GM10266 (cell line): Measurements from ENCODE around the gene KRTAP15-1.
A peak's percentile ranks its signal among the peaks of the same experiment; 100 is the strongest.

Experiments used
- DNase-seq: peaks from one replicate; pipeline ENCODE4 v3.0.0; 2012; ENCODE audit errors: extremely low spot score
- CTCF ChIP-seq: IDR thresholded peaks from 2 replicates; pipeline ENCODE4 v1.5.1; 2012; ENCODE audit warnings: mild to moderate bottlenecking, low read depth; ENCODE audit not compliant: control insufficient read depth, insufficient read depth; ENCODE audit errors: missing control alignments

KRTAP15-1 gene

GRCh38 chr21:30463713-30464112 lies 23.6 kb downstream of the KRTAP15-1 start:
- DNase-seq, result no peak
- peak; percentile 35 for TF ChIP-seq CTCF

GRCh38 chr21:30468900-30469714 lies 29.0 kb downstream of the KRTAP15-1 start:
- DNase-seq, result no peak
- no peak for TF ChIP-seq CTCF

- no peak for DNase-seq
- TF ChIP-seq CTCF, result no peak
Observed at GRCh38 chr21:30478004-30478403, 37.9 kb downstream of the KRTAP15-1 start.

- DNase-seq, result no peak
- TF ChIP-seq CTCF, result no peak
Observed at GRCh38 chr21:30479259-30479658, 39.2 kb downstream of the KRTAP15-1 start.

GRCh38 chr21:30480145-30480544 lies 40.1 kb downstream of the KRTAP15-1 start, which contains the start of gene KRTAP19-1:
KRTAP19-1 (minus strand) TSS chr21:30480367; CDS start chr21:30480317, 50 bp downstream.
- no peak for TF ChIP-seq CTCF
- no peak for DNase-seq

GRCh38 chr21:30482130-30482529 lies 42.1 kb downstream of the KRTAP15-1 start:
- no peak for DNase-seq
- TF ChIP-seq CTCF, result no peak

GRCh38 chr21:30486180-30486579 lies 46.1 kb downstream of the KRTAP15-1 start:
- TF ChIP-seq CTCF, result no peak

More at GRCh38 chr21:30486180-30486579, 46.1 kb downstream of the KRTAP15-1 start:
- DNase-seq, result no peak
